Upper lobe of left lung (tissue), 6 donors: Measurements from ENCODE around the gene RASD1. TPM values are rescaled to one million over a fixed set of nuclear protein-coding genes. Genes with fewer than 3 reads are reported as not detected.
A peak's percentile ranks its signal among the peaks of the same experiment; 100 is the strongest.

Experiments used
- ATAC-seq, 2 donors: fragments of 200-7000 bp; cut with Tn5 transposase; one replicate each; pipeline ENCODE4 v1.9.1; 2022; ENCODE audit warnings: mild to moderate bottlenecking in 2 of 2, moderate library complexity in 2 of 2; ENCODE audit not compliant: low FRiP score in 2 of 2
- DNase-seq, 2 donors: peaks; one replicate each; pipeline ENCODE4 v3.0.0-alpha.2; 2019 to 2020
- H3K27ac ChIP-seq, 4 donors: fragments of 200-600 bp; sonication (generic); one replicate each; pipeline ENCODE4 v1.5.1; 2016 to 2019
- H3K27me3 ChIP-seq, 4 donors: fragments of 200-600 bp; sonication (generic); one replicate each; pipeline ENCODE4 v1.5.1; 2017 to 2019
- H3K36me3 ChIP-seq, 4 donors: fragments of 200-600 bp; sonication (generic); one replicate each; pipeline ENCODE4 v1.5.1; 2016 to 2019
- H3K4me1 ChIP-seq, 4 donors: fragments of 200-600 bp; sonication (generic); one replicate each; pipeline ENCODE4 v1.5.1; 2018 to 2019
- H3K4me3 ChIP-seq, 4 donors: fragments of 200-600 bp; sonication (generic); one replicate each; pipeline ENCODE4 v1.5.1; 2017 to 2019; ENCODE audit warnings: mild to moderate bottlenecking in 2 of 4, moderate library complexity in 1 of 4
- H3K9me3 ChIP-seq, 4 donors: fragments of 200-600 bp; sonication (generic); one replicate each; pipeline ENCODE4 v1.5.1; 2018 to 2019
- EP300 ChIP-seq, 4 donors: sonication (generic); formaldehyde crosslinking; IDR thresholded peaks; one replicate each; pipeline ENCODE4 v1.5.1; 2017; ENCODE audit warnings: antibody characterized with exemption in 4 of 4, control low read depth in 2 of 4
- POLR2A ChIP-seq, 4 donors: fragments of 450-650 bp; IDR thresholded peaks; one replicate each; pipeline ENCODE4 v1.5.1; 2016 to 2017; ENCODE audit warnings: antibody characterized with exemption in 4 of 4, mild to moderate bottlenecking in 2 of 4
- POLR2AphosphoS5 ChIP-seq, 2 donors: sonication (generic); formaldehyde crosslinking; IDR thresholded peaks; one replicate each; pipeline ENCODE4 v1.5.1; 2017; ENCODE audit warnings: antibody characterized with exemption in 2 of 2
- WGBS, 2 donors: methylation state at CpG; one replicate each; pipeline ENCODE4 v1.1.5; 2017 to 2018; 5-methylcytosine and 5-hydroxymethylcytosine counted together
- total RNA-seq, 6 donors: library from RNA; depleted of rRNA in 4 of 6; stranded (reverse); fragments of >200 nt in 4 of 6; gene quantifications; one replicate each; pipeline versions ENCODE4 v1.1.0 to v1.2.1, GENCODE V29; 2016 to 2021
- TF ChIP-seq, protein P1 (sequence below), 6 experiments: fragments of 450-650 bp in 4 of 6; fragments of 200-600 bp in 2 of 6; sonication (generic) in 2 of 6; IDR thresholded peaks; one replicate each; pipeline ENCODE4 v1.5.1; 2016 to 2019; ENCODE audit warnings: antibody characterized with exemption in 6 of 6
- donor health status: DM: no; HTN: no; CAD: no; lungs with moderate emphysema.
- donor health status: DM: no; HTN: yes; CAD: no; lungs with severe emphysema.

Gene RASD1
- total RNA-seq, 6 donors from 2014 or later: 28.5 to 68.1 (median 36.5) TPM

- no peaks in the 10 kb centered on the region for H3K27me3 ChIP-seq
- ATAC-seq (no peak), DNase-seq (no peak)
- no peak for TF ChIP-seq POLR2A (IDR thresholded peaks at IDR 0.05)
- TF ChIP-seq, protein P1, sequence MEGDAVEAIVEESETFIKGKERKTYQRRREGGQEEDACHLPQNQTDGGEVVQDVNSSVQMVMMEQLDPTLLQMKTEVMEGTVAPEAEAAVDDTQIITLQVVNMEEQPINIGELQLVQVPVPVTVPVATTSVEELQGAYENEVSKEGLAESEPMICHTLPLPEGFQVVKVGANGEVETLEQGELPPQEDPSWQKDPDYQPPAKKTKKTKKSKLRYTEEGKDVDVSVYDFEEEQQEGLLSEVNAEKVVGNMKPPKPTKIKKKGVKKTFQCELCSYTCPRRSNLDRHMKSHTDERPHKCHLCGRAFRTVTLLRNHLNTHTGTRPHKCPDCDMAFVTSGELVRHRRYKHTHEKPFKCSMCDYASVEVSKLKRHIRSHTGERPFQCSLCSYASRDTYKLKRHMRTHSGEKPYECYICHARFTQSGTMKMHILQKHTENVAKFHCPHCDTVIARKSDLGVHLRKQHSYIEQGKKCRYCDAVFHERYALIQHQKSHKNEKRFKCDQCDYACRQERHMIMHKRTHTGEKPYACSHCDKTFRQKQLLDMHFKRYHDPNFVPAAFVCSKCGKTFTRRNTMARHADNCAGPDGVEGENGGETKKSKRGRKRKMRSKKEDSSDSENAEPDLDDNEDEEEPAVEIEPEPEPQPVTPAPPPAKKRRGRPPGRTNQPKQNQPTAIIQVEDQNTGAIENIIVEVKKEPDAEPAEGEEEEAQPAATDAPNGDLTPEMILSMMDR (IDR thresholded peaks at IDR 0.05): no peak
- no peak overlapping the region for H3K4me3 ChIP-seq
- H3K36me3 ChIP-seq: no peaks in the 10 kb centered on the region
- H3K27ac ChIP-seq: no peak overlapping the region
- 79 to 100% methylated on average over 1 of the region's 1 CpG for WGBS, 2 donors
- peaks cover 0 to 14% (median 7%) of the 10 kb centered on the region in 4 donors for H3K4me1 ChIP-seq
- no peaks in the 10 kb centered on the region for H3K9me3 ChIP-seq
Observed at GRCh38 chr17:17532991-17533390, 36.8 kb upstream of the RASD1 start.

GRCh38 chr17:17531156-17531555, 35.0 kb upstream of the RASD1 start:
- ATAC-seq (no peak), DNase-seq (no peak)
- TF ChIP-seq EP300 (IDR thresholded peaks at IDR 0.05): no peak
- TF ChIP-seq POLR2A (IDR thresholded peaks at IDR 0.05): no peak
- TF ChIP-seq, protein P1 (IDR thresholded peaks at IDR 0.05): no peak
- no peak for TF ChIP-seq POLR2AphosphoS5 (IDR thresholded peaks at IDR 0.05)
- Histone ChIP-seq H3K27ac (no peak overlapping the region), H3K27me3 (no peaks in the 10 kb centered on the region), H3K9me3 (no peaks in the 10 kb centered on the region), H3K4me3 (no peak overlapping the region), H3K4me1 (peaks cover 0 to 28% (median 20%) of the 10 kb centered on the region in 4 donors), H3K36me3 (no peaks in the 10 kb centered on the region)
- 88 to 92% methylated on average over 4 of the region's 4 CpGs for WGBS, 2 donors

- no peak for TF ChIP-seq POLR2AphosphoS5 (IDR thresholded peaks at IDR 0.05)
- no peak for TF ChIP-seq EP300 (IDR thresholded peaks at IDR 0.05)
- no peak for TF ChIP-seq POLR2A (IDR thresholded peaks at IDR 0.05)
- TF ChIP-seq, protein P1 (IDR thresholded peaks at IDR 0.05): no peak
- ATAC-seq: peak; percentile 15 to 65
- no peaks in the 10 kb centered on the region for H3K36me3 ChIP-seq
- no peaks in the 10 kb centered on the region for H3K27me3 ChIP-seq
- no peak overlapping the region for H3K4me3 ChIP-seq
- peak overlapping the region in 1 of 4 donors; percentile 46 for H3K27ac ChIP-seq
- peak; percentile 55 to 70 for DNase-seq
- H3K4me1 ChIP-seq: peaks cover 0 to 34% (median 23%) of the 10 kb centered on the region in 4 donors
- H3K9me3 ChIP-seq: no peaks in the 10 kb centered on the region
- 75 to 80% methylated on average over 13 to 19 of the region's 22 CpGs for WGBS, 2 donors
Observed at GRCh38 chr17:17528696-17529652, 32.8 kb upstream of the RASD1 start.

- Histone ChIP-seq H3K4me1 (peaks cover 0 to 34% (median 23%) of the 10 kb centered on the region in 4 donors), H3K27ac (peak overlapping the region in 1 of 4 donors; percentile 23), H3K27me3 (no peaks in the 10 kb centered on the region), H3K4me3 (no peak overlapping the region), H3K9me3 (no peaks in the 10 kb centered on the region), H3K36me3 (no peaks in the 10 kb centered on the region)
- peak in 1 of 2 donors; percentile 55 for DNase-seq
- 75 to 78% methylated on average over 14 to 17 of the region's 17 CpGs for WGBS, 2 donors
- no peak for ATAC-seq
- TF ChIP-seq EP300 (IDR thresholded peaks at IDR 0.05) (no peak), POLR2AphosphoS5 (IDR thresholded peaks at IDR 0.05) (no peak)
Observed at GRCh38 chr17:17527956-17528500, 31.8 kb upstream of the RASD1 start.

DNA sequence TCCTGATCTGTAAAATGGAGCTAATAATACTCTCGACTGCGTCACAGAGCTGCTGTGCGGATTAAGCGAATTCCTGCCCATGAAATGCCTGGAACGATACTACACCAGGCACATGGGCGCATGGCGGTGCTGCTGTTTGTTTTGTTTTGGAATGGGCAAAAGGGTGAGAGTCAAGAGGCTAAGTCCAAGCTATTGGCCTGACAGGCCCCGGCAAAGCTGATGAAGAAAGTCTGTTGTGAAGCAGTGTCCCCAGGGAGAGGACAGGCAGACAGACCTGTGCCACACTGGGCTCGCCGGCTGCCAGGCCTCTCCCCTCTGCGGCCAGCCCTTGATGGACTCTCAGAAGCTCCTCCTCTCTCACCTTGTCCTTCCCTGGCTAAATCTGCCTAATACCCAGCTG, 31.3 kb upstream of the RASD1 start:
- Histone ChIP-seq H3K27ac (peak overlapping the region in 1 of 4 donors; percentile 23), H3K4me3 (no peak overlapping the region), H3K27me3 (no peaks in the 10 kb centered on the region), H3K4me1 (peaks cover 0 to 34% (median 23%) of the 10 kb centered on the region in 4 donors), H3K9me3 (no peaks in the 10 kb centered on the region), H3K36me3 (no peaks in the 10 kb centered on the region)
- TF ChIP-seq POLR2A (IDR thresholded peaks at IDR 0.05) (no peak), EP300 (IDR thresholded peaks at IDR 0.05) (no peak), POLR2AphosphoS5 (IDR thresholded peaks at IDR 0.05) (no peak)
- TF ChIP-seq, protein P1 (IDR thresholded peaks at IDR 0.05): no peak
- ATAC-seq (peak in 1 of 2 donors; percentile 24), DNase-seq (peak; percentile 52 to 64)
- 58 to 80% methylated on average over 8 to 11 of the region's 11 CpGs for WGBS, 2 donors
